ENCODE data around the gene COMMD8.

DNA sequence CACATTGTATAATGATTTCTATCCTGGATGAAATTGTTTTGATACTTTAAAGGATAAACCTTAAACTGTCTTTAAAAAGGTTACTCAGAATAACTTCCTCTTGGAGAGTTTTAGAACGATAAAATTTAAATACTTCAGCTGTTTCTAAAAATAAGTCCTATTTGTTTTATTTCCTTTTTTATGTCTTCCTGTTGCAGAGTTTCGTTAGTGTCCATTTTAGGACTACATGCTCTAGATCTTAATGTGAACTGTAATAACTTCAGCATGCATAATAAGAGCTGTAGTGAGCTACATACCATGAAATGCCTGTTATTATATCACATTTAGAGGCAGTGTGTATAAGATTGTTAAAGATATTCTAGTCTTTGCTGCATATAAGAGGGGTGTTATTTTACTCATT lies 36.2 kb upstream of the COMMD8 start:
- TF ChIP-seq, protein P1, sequence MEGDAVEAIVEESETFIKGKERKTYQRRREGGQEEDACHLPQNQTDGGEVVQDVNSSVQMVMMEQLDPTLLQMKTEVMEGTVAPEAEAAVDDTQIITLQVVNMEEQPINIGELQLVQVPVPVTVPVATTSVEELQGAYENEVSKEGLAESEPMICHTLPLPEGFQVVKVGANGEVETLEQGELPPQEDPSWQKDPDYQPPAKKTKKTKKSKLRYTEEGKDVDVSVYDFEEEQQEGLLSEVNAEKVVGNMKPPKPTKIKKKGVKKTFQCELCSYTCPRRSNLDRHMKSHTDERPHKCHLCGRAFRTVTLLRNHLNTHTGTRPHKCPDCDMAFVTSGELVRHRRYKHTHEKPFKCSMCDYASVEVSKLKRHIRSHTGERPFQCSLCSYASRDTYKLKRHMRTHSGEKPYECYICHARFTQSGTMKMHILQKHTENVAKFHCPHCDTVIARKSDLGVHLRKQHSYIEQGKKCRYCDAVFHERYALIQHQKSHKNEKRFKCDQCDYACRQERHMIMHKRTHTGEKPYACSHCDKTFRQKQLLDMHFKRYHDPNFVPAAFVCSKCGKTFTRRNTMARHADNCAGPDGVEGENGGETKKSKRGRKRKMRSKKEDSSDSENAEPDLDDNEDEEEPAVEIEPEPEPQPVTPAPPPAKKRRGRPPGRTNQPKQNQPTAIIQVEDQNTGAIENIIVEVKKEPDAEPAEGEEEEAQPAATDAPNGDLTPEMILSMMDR (IDR thresholded peaks at IDR 0.05), result no peak
- TF ChIP-seq POLR2A (IDR thresholded peaks at IDR 0.05), result no peak

All from heart left ventricle (tissue), 13 donors.